ENCODE data around the gene GPRC5A.

The GPRC5A gene

DNA sequence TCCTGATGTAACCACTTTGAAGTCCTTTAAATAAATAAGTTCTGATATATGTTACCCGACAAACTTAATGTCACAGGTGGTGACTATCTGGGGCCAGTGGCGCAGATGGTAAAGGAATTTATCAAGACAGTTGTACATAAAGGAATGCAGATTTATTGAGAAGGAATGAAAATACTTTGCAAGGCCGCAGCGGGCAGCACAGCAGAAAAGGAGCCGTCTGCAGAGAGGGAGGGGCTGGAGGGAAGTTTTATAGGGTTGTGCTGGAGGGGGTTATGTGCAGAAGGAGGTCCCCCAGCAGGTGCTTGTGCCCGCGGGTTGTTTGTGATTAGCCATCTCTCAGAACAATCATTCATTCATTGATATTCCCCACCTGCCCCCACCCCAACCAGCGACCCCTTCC, 43.2 kb downstream of the GPRC5A start:
- no peak overlapping the region for H3K27ac ChIP-seq
- no peak for DNase-seq (ENCODE audit: low read depth, low spot score)

DNA sequence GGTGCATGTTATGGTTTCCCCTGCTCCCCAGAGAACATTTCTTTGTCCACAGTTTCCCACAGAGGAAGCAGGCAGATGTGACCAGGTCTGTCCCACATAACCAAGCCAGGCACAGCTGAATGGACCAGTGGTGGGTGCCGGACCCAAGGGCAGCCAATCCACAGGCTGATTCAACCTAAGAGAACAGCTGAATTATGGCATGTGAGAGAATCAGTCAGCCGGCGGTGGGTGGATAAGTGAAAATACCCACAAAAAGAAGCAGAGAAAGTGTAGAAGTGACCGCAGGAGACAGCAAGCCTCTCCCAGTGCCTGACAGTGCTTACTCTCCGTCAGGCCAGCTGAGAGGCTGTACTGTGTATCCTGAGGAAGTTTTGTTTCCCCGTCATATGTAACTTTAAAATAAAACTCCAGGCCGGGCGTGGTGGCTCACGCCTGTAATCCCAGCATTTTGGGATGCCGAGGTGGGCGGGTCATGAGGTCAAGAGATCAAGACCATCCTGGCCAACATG, 45.7 kb downstream of the GPRC5A start:
- no peak for DNase-seq (ENCODE audit: low read depth, low spot score)
- H3K27ac ChIP-seq = no peak overlapping the region

DNA sequence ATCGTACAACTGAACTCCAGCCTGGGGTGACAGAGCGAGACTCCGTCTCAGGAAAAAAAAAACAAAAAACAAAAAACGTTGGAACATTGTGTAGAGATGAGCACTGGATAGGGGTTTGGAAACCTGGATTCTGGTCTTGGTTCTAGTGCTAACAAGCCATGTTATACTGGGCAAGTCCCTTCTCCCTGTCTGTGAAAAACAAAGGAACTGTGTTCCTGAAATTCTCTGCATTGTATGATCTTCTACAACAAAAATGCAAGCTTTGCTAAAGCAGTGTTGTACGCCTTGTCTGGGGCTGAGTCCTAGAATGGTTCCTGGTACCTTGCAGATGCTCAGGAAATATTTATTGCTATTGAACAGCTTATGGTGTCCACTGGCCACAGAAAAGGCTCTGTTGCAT, 47.2 kb downstream of the GPRC5A start:
- no peak overlapping the region for H3K27ac ChIP-seq
- DNase-seq (ENCODE audit: low read depth, low spot score) = no peak

DNA sequence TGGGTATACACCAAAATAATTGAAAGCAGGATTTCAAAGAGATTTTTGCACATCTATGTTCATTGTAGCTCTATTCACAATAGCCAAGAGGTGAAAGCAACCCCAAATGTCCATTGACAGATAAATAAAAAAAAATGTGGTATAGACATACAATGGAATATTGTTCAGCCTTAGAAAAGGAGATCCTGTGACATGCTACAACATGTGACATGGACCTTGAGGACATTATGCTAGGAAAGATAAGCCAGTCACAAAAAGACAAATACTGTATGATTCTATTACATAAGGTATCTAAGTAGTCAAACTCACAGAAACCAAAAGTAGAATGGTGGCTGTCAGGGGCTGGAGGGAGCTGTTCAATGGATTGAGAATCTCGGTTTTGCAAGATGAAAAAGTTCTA, 48.5 kb downstream of the GPRC5A start:
- no peak overlapping the region for H3K27ac ChIP-seq

DNA sequence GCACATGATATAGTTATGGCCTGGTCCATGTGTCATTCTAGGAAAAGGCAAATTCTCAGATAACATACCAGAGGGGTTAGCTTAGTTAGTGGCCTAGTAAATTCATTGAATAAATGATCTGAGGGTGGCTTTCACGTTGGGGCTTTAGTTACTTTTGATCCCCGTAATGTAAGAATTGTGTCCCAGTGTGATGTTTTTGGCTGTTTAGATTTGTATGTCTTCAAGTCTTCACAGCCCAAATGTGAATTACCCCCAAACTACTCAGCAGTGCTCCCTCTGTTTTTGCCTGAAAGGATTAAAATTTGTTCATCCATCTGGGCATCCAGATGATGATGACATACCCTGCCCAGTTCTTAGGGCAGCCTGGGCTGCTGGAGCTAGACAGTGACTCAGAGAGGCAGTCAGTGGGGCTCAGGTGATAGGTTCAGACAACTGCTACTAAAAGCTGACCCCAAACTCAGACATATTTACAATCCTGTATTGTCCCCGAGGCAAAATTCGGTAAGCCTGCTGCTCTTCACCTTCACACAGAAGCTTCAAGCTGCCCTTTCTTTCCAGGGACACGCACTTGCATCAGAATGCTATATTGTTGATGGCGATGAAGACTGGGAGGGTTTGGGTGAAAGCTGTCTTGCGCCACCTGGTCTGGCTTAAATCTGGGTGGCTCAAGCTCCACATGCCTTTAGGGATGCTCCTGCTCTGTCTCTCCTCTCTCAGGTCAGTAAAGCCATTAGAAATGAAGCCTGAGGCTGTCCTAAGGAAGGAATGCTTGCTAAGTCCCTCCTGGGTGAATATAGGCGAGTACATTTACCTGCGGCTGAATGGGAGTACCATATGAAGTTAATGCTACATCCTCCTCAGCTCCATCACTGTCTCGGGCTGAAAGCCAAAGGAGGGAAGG, 50.3 kb downstream of the GPRC5A start:
- no peak for DNase-seq (ENCODE audit: low read depth, low spot score)
- H3K27ac ChIP-seq = no peak overlapping the region

More for the DNA sequence above, 48.5 kb downstream of the GPRC5A start:
- DNase-seq (ENCODE audit: low read depth, low spot score) = no peak

DNA sequence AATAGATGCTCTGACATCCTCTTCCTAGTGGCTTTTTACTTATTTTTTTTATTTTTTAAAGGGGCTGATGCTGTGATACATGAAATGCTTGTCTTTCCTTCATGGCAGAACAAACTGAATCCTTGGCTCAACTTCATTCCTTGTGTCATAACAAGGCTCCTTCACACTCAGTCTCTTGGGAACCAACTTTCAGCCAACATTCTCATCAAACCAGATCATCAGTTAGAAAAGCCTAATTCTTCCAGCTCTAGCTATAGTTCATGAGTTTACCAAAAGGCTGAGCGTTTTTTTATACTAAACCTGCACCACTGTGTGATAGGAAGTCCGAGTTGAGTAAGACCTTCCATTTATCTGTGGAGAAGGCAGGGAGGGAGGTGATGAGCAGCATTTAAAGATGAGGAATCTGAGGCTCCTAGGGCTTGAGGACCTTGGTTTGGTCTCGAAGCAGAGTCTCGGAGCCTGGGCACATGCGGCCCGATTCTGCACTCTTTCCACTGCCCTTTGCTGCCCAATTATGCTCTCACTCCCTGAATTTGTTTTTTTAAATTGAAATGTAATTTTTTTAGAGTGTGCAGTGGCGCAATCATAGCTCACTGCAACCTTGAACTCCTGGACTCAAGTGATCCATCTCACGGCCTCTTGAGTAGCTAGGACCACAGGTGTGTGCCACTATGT, 52.4 kb downstream of the GPRC5A start:
- no peak for DNase-seq (ENCODE audit: low read depth, low spot score)
- no peak overlapping the region for H3K27ac ChIP-seq

DNA sequence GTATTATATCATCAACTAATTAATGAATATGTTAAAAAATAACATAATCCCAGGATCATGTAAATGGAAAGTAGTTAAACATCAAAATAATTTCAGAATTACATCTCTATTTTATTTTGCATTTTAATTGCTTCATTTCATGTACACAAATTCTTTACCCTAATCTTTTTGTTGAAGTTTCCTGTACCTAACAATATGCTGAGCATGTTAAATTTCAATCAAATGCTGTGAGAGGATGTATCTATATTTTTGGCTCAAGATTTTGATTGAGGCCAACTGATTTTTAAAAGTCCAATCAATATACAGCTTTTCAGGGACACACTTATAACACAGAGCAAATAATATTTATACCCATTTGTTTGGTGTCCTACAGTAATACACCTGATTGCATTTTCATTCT, 54.2 kb downstream of the GPRC5A start:
- no peak for DNase-seq (ENCODE audit: low read depth, low spot score)
- no peak overlapping the region for H3K27ac ChIP-seq

DNA sequence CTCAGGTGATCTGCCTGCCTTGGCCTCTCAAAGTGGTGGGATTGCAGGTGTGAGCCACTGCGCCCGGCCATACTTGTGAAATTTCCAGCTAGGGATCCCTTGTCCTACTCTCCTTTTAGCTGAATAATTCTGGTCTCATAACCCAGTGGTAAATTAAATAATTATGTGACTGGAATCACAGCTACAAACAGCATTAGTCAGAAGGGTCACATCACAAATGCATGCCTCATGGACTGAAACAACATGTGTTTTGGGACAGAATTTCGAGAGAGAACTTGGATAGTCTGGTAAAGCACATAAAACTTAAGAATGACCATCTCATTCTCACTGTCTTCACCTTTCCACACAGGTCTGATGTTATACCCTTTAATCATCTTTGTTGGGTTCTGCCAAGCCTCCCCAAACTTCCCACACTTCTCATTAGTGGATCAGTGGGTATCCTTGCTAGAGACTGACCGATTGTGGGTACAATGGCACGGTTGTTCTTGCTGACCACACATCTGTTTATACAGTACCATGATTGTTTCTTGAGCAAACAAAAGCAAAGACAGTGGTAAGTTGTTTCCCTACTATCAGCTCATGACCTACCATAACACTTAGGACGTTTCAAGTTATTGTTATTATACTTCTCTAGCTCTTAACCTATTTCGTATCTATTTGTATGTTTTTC, 55.5 kb downstream of the GPRC5A start:
- no peak for DNase-seq (ENCODE audit: low read depth, low spot score)
- H3K27ac ChIP-seq = no peak overlapping the region

DNA sequence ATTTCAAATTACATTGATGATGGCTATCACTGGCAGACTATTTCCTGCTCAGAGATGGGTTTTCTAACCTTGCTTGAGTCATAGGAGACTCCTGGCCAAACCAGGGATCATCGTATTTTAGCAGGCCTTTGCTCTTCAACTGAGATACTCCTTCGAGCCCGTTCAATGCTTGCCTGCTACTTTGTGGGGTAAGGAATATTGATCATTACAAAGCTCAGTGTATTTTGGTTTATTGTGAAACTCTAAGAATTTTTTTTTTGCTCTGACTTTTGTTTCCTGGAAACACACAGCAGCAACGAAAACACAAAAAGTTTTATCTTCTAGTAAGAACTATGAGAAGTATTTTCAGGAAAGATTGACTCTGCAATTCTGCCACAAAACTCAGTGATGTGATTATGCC, 56.5 kb downstream of the GPRC5A start:
- H3K27ac ChIP-seq = no peak overlapping the region
- DNase-seq (ENCODE audit: low read depth, low spot score) = no peak

DNA sequence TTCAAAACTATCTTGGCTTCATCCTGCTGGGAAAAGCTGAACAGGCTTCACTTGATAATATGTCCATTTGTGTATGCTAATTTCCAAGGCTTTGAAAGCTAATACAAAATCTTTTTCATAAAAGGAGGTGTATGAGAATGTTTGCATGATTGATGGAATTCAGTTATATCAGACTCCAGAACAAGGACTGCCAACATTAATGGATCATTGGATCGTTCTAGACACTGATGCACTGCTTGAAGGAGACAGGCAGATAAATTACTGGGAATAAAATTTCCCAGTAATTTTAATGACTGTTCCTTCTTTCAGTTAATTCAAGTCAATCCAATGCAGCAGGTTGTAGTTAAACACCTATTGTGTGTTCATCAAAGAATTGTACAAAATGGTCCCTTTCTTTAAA, 60.1 kb downstream of the GPRC5A start:
- H3K27ac ChIP-seq = no peak overlapping the region
- DNase-seq (ENCODE audit: low read depth, low spot score) = no peak

DNA sequence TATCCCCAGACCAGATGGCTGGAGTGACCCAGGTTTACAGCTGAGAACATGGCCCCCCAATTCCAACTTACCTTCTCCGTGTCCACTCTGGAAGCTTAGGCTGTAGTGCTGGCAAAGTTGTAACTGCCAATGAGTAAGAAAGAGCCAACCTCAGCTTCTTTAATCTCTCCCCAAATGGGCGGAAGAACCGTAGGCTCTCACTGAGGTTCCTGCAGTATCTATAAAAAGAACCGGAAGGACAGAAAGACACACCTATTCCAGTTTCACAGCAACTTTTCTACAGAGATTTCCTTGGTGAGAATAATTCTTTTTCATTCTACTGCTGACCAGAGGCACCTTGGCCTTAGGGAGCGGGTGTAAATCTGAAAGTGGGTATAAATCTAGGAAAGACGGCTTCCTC, 60.7 kb downstream of the GPRC5A start, which contains the start of gene GPRC5D:
Gene GPRC5D, minus strand, starts transcription at position 135 of the 400 bp plus-strand sequence. CDS start 1,786 bp downstream, outside the sequence.
- DNase-seq (ENCODE audit: low read depth, low spot score) = no peak
- H3K27ac ChIP-seq = no peak within 1 kb of the TSS

DNA sequence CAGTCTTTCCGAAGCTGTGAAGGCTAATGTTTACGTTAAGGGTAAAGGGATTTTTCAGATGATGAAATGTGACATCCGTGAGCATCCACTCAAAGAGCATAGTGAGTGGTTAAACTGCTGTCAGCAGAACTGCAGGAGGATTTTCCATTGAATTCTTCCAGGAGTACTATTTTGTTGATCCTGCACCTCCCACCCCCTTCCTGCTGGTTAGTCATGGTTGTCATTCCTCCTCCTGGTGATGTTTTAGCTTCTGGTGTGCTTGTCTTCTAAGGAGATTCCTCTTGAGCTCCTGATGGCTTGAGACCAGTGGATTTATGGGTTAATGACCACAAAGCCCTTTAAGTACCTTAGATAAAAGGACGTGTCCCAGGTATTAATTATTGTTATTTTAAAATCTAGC, 63.0 kb downstream of the GPRC5A start:
- no peak overlapping the region for H3K27ac ChIP-seq
- DNase-seq (ENCODE audit: low read depth, low spot score) = no peak

DNA sequence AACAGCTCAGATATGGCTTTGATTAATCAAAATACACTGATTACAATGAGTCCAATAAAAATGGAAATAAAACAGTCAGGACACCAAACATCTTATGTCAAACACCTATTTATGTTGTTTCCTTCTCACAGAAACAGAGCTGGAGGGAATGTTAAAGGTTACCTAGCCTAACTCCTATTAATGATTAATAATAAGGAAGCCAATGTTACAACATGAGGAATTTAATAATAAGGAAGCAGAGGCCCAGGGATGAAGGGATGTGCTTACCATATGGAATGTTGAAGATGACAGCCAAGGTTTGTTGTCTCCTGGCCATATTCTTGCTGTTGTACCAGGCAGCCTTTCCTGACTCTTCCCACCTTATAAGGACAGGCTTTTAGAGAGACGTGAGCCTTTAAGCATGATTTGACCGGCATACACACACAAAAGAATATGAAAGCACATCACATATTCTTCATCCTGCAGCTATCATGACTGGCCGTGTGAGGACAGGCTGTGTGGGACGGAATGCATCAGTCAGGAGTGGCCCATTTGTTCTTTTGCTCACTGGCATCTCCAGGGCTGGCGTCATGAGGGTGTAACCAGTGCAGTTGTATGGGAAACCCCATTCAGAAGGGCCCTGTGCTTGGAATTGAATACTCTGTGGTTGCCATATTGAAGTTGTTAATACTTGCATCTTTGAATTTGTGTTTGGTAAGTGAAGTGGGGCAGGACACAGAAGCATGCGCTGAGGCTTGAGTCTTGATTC, 63.7 kb downstream of the GPRC5A start:
- DNase-seq (ENCODE audit: low read depth, low spot score) = no peak
- no peak overlapping the region for H3K27ac ChIP-seq

DNA sequence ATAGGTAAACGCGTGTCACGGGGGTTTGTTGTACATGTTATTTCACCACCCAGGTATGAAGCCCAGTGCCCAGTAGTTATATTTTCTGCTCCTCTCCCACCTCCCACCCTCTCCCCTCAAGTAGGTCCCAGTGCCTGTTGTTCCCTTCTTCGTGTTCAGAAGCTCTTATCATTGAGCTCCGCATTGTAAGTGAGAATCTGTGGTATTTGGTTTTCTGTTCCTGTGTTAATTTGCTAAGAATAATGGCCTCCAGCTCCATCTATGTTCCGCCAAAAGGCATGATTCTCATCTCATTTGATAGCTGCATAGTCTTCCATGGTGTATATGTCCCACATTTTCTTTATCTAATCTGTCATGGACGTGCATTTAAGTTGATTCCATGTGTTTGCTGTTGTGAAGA, 67.5 kb downstream of the GPRC5A start:
- no peak for DNase-seq (ENCODE audit: low read depth, low spot score)
- no peak overlapping the region for H3K27ac ChIP-seq

DNA sequence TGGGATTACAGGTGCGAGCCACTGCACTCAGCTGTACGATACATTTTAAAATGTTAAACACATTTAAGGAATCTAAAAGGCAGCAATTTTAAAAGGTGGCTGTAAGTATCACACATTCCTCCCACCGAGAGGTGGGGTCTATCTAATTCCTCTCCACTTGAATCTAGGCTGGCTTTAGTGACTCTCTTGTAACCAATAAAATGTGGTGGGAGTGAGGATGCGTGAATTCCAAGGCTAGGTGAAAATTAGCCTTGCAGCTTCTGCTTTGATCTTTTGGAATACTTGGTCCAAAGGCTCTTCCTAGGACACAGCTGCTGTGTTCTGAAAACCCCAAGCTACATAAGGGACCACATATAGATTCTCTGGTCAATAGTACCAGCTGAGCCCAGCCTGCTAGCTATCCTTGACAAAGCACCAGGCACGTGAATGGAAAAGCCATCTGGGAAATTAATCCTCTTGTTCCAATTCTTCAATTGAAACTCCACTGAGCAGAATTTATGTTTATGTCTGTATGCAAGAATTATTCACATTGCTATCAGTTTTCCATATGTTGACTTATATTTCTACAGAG, 69.4 kb downstream of the GPRC5A start:
- no peak for DNase-seq (ENCODE audit: low read depth, low spot score)
- no peak overlapping the region for H3K27ac ChIP-seq

DNA sequence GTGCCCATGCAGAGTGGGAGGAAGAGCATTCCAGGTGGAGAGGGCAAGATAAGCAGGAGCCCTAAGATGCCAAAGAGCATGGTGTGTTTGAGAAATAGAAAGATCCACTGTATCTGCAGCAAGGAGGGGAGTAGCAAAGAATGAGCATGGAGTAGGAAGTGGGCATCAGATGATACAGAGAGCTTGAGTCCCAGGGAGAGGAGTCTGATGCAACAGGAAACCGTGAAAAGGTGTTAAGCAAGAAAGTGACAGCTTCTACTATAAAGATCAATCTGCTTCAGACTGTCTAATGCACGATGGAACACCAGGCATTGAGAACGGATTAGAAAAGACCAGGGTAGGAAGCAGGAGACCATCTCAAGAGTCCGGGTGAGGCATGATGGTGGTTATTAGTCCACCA, 72.9 kb downstream of the GPRC5A start:
- no peak for DNase-seq (ENCODE audit: low read depth, low spot score)
- no peak overlapping the region for H3K27ac ChIP-seq

DNA sequence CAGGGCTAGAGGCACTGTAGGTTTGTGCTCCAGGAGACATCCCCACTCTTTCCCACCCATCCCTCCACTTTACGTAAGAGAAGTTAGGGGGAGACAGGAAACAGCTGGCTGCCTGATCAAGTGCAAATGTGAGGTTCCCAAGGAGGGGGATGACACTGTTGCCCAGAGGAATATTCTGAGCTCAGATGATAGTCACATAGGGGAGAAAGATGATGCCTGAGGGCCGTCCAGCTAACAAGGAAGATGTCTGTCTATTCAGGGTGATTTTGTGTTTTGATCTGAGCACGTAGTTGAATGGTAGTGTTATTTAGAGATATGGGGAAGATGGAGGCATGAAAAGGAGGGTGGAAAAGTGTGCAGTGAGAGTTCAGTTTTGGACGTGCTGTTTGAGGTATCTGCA, 74.5 kb downstream of the GPRC5A start:
- no peak overlapping the region for H3K27ac ChIP-seq
- no peak for DNase-seq (ENCODE audit: low read depth, low spot score)

All from epithelial cell of prostate (primary cell).